ENCODE data around the gene KCNK1.
"Not testable (repeated sequence)": the region's sequence is repeated elsewhere in the genome, so short reads cannot be mapped to it uniquely, and the experiment has no call there.

The KCNK1 gene

GRCh38 chr1:233615571-233615970 lies 1.7 kb downstream of the KCNK1 start:
- no peak overlapping the region for H3K4me3 ChIP-seq (ENCODE audit: low read depth, low read length)
- TF ChIP-seq CTCF (IDR thresholded peaks at IDR 0.05; ENCODE audit: borderline replicate concordance, insufficient read depth, low read depth, low read length): no peak

- H3K4me3 ChIP-seq (ENCODE audit: low read depth, low read length): no peak overlapping the region
- TF ChIP-seq CTCF (IDR thresholded peaks at IDR 0.05; ENCODE audit: borderline replicate concordance, insufficient read depth, low read depth, low read length): no peak
These were observed 3.1 kb downstream of the KCNK1 start for GRCh38 chr1:233617025-233617424.

GRCh38 chr1:233619414-233619813 lies 5.5 kb downstream of the KCNK1 start:
- not testable (repeated sequence) for H3K4me3 ChIP-seq (ENCODE audit: low read depth, low read length)

- no peak for TF ChIP-seq CTCF (IDR thresholded peaks at IDR 0.05; ENCODE audit: borderline replicate concordance, insufficient read depth, low read depth, low read length)
These were observed 6.2 kb downstream of the KCNK1 start for GRCh38 chr1:233620065-233620464.

GRCh38 chr1:233621923-233622322 lies 8.0 kb downstream of the KCNK1 start:
- no peak for TF ChIP-seq CTCF (IDR thresholded peaks at IDR 0.05; ENCODE audit: borderline replicate concordance, insufficient read depth, low read depth, low read length)
- no peak overlapping the region for H3K4me3 ChIP-seq (ENCODE audit: low read depth, low read length)

More at GRCh38 chr1:233620065-233620464, 6.2 kb downstream of the KCNK1 start:
- no peak overlapping the region for H3K4me3 ChIP-seq (ENCODE audit: low read depth, low read length)

GRCh38 chr1:233624289-233624688 lies 10.4 kb downstream of the KCNK1 start:
- no peak for TF ChIP-seq CTCF (IDR thresholded peaks at IDR 0.05; ENCODE audit: borderline replicate concordance, insufficient read depth, low read depth, low read length)
- H3K4me3 ChIP-seq (ENCODE audit: low read depth, low read length): no peak overlapping the region

- H3K4me3 ChIP-seq (ENCODE audit: low read depth, low read length): no peak overlapping the region
- TF ChIP-seq CTCF (IDR thresholded peaks at IDR 0.05; ENCODE audit: borderline replicate concordance, insufficient read depth, low read depth, low read length): no peak
These were observed 11.2 kb downstream of the KCNK1 start for GRCh38 chr1:233625087-233625486.

GRCh38 chr1:233625510-233625981 lies 11.6 kb downstream of the KCNK1 start:
- TF ChIP-seq CTCF (IDR thresholded peaks at IDR 0.05; ENCODE audit: borderline replicate concordance, insufficient read depth, low read depth, low read length): no peak
- no peak overlapping the region for H3K4me3 ChIP-seq (ENCODE audit: low read depth, low read length)

Measured in GM12875 (cell line).